WTC11 (cell line): ENCODE measurements around the gene DTX2. TPM values are rescaled to one million over a fixed set of nuclear protein-coding genes. Genes with fewer than 3 reads are reported as not detected.
A peak's percentile ranks its signal among the peaks of the same experiment; 100 is the strongest.
"Not testable (repeated sequence)": the region's sequence is repeated elsewhere in the genome, so short reads cannot be mapped to it uniquely, and the experiment has no call there.

ENCODE experiments used
- ATAC-seq: fragments of 200-7000 bp; cut with Tn5 transposase; 2 replicates; pipeline ENCODE4 v1.10.0; 2021; ENCODE audit warnings: mild to moderate bottlenecking, moderate library complexity
- CTCF ChIA-PET: fragments of 300-600 bp; sonication (Branson Sonifier 250); formaldehyde crosslinking; loops from one replicate; lab custom pipeline; 2021; ENCODE audit warnings: antibody characterized with exemption; lab: Charles Lee
- POLR2A ChIA-PET: fragments of 350-600 bp; sonication (Branson Sonifier 250); formaldehyde crosslinking; loops from one replicate; lab custom pipeline; 2021; ENCODE audit warnings: antibody characterized with exemption; lab: Charles Lee
- DNase-seq: peaks from one replicate; pipeline ENCODE4 v3.0.0; 2021; ENCODE audit warnings: low spot score
- H3K27ac Mint-ChIP-seq: 2 replicates; pipeline ENCODE4 v1.8.0; 2021; ENCODE audit warnings: mixed read lengths
- H3K27me3 Mint-ChIP-seq: 2 replicates; pipeline ENCODE4 v1.8.0; 2021; ENCODE audit warnings: low read depth, mild to moderate bottlenecking, moderate library complexity, mixed read lengths
- H3K36me3 Mint-ChIP-seq: 2 replicates; pipeline ENCODE4 v1.8.0; 2021; ENCODE audit warnings: mixed read lengths
- H3K4me1 Mint-ChIP-seq: 2 replicates; pipeline ENCODE4 v1.8.0; 2022; ENCODE audit warnings: mixed read lengths
- H3K4me3 Mint-ChIP-seq: 2 replicates; pipeline ENCODE4 v1.8.0; 2021; ENCODE audit warnings: mild to moderate bottlenecking, moderate library complexity, mixed read lengths
- H3K9me3 Mint-ChIP-seq: 2 replicates; pipeline ENCODE4 v1.8.0; 2021; ENCODE audit warnings: mixed read lengths
- total RNA-seq: library from RNA; stranded (reverse); gene quantifications from 3 replicates; pipeline ENCODE4 v1.2.3, GENCODE V29; 2021

DTX2 gene
- total RNA-seq, 1 experiment from 2014 or later: 79.2 TPM

DNA sequence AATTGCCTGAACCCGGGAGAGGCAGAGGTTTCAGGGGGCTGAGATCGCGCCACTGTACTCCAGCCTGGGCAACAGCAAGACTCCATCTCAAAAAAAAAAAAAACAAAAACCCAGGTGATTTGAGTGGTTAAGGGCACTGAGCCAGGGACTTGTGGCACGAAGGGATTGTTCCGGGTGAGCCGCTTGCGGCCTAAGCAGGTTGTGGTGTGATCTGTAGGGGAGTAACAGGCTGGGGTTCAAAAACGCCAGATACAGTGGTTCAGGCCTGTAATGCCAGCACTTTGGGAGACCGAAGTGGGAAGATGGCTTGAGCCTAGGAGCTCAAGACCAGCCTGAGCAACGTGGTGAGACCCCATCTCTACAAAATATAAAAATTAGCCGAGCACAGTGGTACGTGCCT lies 17.7 kb upstream of the DTX2 start:
- POLR2A ChIA-PET, H3K4me3 Mint-ChIP-seq, ATAC-seq, H3K27ac Mint-ChIP-seq, H3K27me3 Mint-ChIP-seq, DNase-seq, H3K4me1 Mint-ChIP-seq, CTCF ChIA-PET, H3K9me3 Mint-ChIP-seq, H3K36me3 Mint-ChIP-seq: not testable (repeated sequence)

DNA sequence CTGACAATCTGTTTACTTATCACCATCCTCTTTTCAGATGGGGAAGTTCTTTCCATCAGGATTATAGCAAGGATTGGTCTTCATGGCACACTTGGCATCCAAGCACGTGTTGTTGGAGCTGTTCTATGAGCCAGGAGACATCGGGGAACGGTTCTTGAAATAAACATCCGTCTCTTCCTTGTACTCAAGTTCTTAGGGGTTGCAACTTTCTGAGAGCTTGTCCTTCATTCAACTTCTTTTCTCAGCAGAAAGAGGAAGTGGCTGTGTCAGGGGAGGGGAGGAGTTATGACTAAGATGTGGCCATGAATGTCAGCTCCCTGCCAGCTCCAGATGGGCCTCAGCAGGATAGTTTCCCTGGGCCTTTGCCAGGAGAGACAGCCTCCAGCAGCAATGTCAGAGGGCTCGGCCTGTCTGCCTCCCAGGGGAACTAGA lies 15.9 kb upstream of the DTX2 start:
- H3K4me3 Mint-ChIP-seq, CTCF ChIA-PET, POLR2A ChIA-PET, H3K4me1 Mint-ChIP-seq, H3K9me3 Mint-ChIP-seq, H3K27me3 Mint-ChIP-seq, DNase-seq, H3K36me3 Mint-ChIP-seq: not testable (repeated sequence)
- 0 out of 2 replicates have a peak overlapping the region, but pooled peaks have one; percentile 36 for H3K27ac Mint-ChIP-seq
- ATAC-seq: peak; percentile 75

DNA sequence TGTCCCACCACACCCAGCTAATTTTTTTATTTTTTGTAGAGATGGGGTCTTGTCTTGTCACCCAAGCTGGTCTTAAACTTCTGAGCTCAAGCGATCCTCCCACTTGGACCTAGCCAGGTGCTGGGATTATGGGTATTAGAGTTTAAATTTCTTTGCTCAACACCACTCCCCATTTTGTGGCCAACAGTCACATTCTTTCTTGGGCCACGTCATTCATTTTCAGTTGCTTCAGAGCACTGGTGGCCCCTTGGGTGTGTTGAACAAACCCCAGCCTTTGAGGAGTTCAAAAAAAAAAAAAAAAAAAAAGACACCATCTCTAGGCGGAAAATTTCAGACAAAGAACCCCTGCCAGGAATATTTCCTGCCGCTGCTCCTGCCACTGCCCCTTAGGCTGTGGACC lies 4.5 kb upstream of the DTX2 start:
- peak; percentile 0; the same call in 1 of the 2 replicates for ATAC-seq
- not testable (repeated sequence) for H3K27ac Mint-ChIP-seq

DNA sequence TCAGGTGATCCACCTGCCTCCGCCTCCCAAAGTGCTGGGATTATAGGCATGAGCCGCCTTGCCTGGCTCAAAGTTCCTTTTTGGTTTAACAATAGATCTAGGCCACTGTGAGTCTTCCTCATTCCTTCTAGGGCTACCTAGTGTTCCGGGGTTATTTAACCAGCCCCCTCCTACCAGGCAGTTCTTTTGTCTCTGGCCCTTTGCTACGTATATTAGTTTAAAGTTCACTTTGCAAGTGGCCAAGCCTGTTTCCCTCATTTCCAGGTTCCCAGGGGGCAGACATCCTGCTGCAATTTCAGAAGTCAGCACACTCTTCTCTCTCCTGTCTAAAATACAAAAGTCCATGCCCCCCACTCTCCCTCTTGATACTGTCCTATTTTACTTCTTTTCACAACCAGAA lies 3.0 kb upstream of the DTX2 start:
- POLR2A ChIA-PET, H3K4me3 Mint-ChIP-seq, H3K4me1 Mint-ChIP-seq, H3K36me3 Mint-ChIP-seq, H3K27ac Mint-ChIP-seq, CTCF ChIA-PET, H3K27me3 Mint-ChIP-seq, H3K9me3 Mint-ChIP-seq: not testable (repeated sequence)
- DNase-seq (peak; percentile 30), ATAC-seq (peak; percentile 76)

More for the DNA sequence above, 4.5 kb upstream of the DTX2 start:
- H3K27me3 Mint-ChIP-seq, H3K36me3 Mint-ChIP-seq, H3K4me1 Mint-ChIP-seq, POLR2A ChIA-PET, H3K9me3 Mint-ChIP-seq, CTCF ChIA-PET, H3K4me3 Mint-ChIP-seq, DNase-seq: not testable (repeated sequence)

DNA sequence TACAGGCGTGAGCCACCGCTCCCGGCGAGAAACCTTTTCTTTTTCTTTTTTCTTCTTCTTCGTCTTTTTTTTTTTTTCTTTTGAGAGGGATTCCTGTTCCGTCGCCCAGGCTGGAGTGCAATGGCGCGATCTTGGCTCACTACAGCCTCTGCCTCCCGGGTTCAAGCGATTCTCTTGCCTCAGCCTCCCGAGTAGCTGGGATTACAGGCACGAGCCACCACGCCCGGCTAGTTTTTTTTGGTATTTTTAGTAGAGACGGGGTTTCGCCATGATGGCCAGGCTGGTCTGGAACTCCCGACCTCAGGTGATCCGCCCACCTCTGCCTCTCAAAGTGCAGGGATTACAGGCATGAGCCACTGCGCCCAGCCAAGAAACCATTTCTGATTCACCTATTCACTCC lies 742 bp upstream of the DTX2 start:
- H3K9me3 Mint-ChIP-seq, H3K4me1 Mint-ChIP-seq, DNase-seq, H3K4me3 Mint-ChIP-seq, H3K36me3 Mint-ChIP-seq, CTCF ChIA-PET, POLR2A ChIA-PET, H3K27me3 Mint-ChIP-seq, H3K27ac Mint-ChIP-seq, ATAC-seq: not testable (repeated sequence)

DNA sequence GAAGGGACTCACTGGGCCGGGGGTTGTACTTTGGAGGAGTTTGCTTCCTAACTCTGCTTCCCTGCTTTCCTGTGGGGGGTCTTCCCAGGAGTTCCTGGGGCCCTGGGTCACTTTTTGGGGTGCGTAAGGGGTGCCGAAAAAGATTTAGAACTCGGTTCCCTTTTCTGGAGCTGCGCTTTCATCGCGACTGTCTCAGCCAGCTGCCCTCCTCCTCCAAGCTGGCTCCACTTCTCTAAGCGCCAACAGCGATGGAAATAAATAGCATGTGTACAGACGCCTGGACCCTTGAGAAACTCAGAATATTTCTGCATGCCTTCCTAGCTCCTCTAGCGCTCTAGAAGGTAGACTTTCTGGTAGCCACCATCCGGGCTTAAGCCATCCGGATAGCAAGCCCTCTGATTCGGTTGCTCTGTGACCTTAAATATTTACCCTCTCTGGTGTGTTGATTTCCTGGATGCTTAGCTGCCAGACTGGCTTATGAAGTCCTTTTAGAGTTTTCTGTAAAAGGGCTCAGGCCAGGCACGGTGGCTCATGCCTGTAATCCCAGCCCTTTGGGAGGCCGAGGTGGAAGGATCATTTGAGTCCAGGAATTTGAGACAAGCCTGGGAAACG lies 868 bp downstream of the DTX2 start:
- H3K27me3 Mint-ChIP-seq, ATAC-seq, H3K4me1 Mint-ChIP-seq, CTCF ChIA-PET, POLR2A ChIA-PET, H3K36me3 Mint-ChIP-seq, H3K27ac Mint-ChIP-seq, DNase-seq, H3K9me3 Mint-ChIP-seq, H3K4me3 Mint-ChIP-seq: not testable (repeated sequence)

DNA sequence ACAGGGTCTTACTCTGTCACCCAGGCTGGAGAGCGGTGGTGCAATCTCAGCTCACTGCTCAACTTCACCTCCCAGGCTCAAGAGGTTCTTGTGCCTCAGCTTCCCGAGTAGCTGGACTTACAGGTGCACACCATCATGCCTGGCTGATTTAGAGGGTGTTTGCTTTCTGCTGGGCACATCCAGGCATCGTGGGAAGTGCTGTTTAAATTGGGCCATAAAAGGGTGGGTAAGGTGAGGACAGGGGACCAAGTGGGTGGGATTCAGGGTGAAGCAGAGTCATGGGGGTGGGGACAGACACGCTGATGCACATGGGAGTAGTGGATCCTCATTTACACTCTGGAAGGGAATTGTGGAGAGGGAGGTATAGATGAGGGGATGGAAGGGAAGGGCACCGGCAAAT lies 3.5 kb downstream of the DTX2 start:
- H3K4me1 Mint-ChIP-seq, H3K4me3 Mint-ChIP-seq, POLR2A ChIA-PET, ATAC-seq, DNase-seq, H3K36me3 Mint-ChIP-seq, H3K27me3 Mint-ChIP-seq, H3K9me3 Mint-ChIP-seq, CTCF ChIA-PET: not testable (repeated sequence)
- peak overlapping the region; percentile 54; the same call in 1 of the 2 replicates for H3K27ac Mint-ChIP-seq

DNA sequence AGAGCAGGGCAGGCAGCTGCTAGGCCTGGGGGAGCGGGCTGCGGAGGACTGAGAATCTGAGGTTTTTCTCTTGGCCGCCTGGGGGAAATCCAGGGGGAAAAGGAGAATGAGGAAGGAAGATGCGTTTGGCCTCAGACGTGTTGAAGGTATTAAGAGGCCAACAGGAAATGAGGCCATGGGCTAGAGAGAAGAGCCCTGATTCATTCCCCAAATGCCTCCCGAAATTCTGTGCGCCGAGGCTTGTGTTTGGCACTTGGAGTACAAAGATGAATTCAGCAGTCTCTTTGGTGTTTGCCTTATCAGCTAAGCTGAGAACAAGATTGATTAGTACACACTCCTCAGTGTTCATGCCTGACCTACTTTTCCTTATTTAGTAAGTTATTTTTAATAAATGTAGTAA lies 4.4 kb downstream of the DTX2 start:
- H3K4me3 Mint-ChIP-seq, DNase-seq, H3K27ac Mint-ChIP-seq, H3K4me1 Mint-ChIP-seq, H3K9me3 Mint-ChIP-seq, H3K36me3 Mint-ChIP-seq, H3K27me3 Mint-ChIP-seq, POLR2A ChIA-PET, ATAC-seq, CTCF ChIA-PET: not testable (repeated sequence)

DNA sequence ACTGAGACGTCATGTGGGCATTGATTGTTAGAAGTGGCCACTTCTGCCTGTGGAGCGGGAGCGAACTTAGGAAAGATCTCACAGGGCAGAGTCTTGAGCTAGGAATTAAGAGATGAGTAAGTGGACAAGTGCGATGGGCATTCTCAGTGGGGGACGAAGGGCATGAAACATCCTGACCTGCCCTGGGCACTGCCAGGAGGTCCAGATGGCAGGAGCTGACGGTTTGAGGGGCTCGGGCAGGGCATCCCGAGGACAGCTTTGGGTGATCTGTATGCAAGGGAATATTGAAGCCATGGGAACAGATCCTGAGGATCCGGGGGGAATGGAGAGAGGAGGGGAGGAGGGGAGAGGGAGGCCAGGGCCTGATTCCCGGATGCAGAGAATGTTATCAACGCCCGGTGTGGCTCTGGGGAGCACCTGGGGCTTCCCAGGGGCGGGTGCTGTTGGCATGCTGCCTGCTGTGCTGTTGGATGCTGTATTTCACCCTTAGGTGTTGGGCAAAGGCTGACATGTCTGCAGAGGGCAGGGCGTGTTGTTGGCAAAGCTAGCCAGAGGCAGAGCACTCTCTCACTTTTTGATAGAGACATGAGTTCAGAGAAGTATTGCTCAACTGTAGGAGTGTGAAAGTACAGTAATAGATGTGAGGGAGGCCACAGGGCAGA lies 6.4 kb downstream of the DTX2 start:
- H3K4me1 Mint-ChIP-seq, H3K27ac Mint-ChIP-seq, ATAC-seq, POLR2A ChIA-PET, H3K27me3 Mint-ChIP-seq, CTCF ChIA-PET, H3K9me3 Mint-ChIP-seq, DNase-seq, H3K36me3 Mint-ChIP-seq, H3K4me3 Mint-ChIP-seq: not testable (repeated sequence)

DNA sequence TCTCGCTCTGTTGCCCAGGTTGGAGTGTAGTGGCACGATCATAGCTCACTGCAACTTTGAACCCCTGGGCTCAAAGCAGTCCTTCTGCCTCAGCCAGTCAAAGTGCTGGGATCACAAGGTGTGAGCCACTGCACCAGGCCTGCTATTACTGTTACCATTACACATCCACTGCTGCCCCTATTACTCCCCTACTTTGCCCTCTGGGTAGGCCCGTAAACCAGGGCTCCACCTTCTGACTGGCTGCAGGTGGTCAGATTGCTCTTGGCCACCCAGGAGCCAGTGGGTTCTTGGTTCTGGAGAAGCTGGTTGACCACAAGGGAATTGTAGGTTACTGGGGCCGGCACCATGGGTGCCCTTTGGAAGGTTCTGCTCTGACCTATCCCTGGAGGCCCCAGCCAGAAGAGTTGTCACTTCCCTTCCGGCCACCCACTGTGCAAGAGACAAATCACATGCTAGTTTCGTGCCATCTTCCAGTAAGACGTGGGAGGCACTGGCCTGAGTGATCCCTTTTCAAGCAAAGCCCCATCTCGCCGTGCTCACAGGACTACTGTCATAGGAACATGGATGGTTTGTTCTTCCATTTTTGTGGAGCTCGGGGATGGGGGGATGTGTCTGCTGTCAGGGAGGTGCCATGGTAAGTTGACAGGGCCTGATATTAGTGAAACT lies 10.2 kb downstream of the DTX2 start:
- H3K4me1 Mint-ChIP-seq, H3K27me3 Mint-ChIP-seq, ATAC-seq, H3K36me3 Mint-ChIP-seq, H3K9me3 Mint-ChIP-seq, CTCF ChIA-PET, H3K4me3 Mint-ChIP-seq, H3K27ac Mint-ChIP-seq, POLR2A ChIA-PET, DNase-seq: not testable (repeated sequence)

DNA sequence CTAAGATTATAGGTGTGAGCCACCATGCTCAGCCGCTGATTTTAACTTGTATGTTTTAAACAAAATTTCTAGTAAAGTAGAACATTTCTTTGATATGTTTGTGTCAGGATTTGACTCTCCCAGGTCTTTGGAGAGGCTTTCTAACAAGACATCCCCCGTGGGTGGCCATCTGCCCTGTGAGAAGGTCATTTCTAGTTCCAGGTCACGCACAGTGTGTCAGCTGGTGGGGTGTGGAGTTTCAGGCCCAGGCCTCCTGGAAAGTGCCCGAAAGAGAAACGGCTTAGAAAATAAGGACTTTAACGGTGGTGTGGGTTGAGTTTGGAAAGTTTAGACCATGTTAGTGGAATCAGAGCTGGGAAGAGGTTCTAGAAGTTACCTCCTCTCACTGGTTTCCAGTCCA lies 11.6 kb downstream of the DTX2 start:
- not testable (repeated sequence) for H3K4me1 Mint-ChIP-seq

DNA sequence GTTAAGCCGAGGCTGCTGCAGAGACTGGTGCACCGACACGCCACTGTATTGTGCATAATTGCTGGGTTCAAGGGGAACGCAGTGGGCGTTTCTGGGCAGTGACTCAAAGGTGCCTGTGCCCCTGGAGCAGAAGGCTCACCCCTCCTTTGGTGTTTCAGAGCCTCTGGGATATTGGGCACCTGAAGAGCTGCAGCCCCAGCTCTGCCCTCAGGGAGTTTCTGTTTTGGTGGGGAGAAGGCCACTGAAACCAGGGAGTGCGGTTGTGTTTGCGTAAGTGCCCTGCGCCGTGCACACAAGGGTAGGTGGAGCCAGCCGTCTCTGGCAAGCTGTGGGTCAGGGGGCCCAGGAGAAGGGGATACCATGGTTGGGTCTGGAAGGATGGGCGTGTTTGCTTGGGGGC lies 14.8 kb downstream of the DTX2 start:
- CTCF ChIA-PET, H3K9me3 Mint-ChIP-seq, DNase-seq, H3K4me1 Mint-ChIP-seq, H3K27me3 Mint-ChIP-seq, POLR2A ChIA-PET, H3K4me3 Mint-ChIP-seq, ATAC-seq, H3K36me3 Mint-ChIP-seq: not testable (repeated sequence)
- peak overlapping the region; percentile 80; the same call in 1 of the 2 replicates for H3K27ac Mint-ChIP-seq

More for the DNA sequence above, 11.6 kb downstream of the DTX2 start:
- H3K27me3 Mint-ChIP-seq, H3K27ac Mint-ChIP-seq, ATAC-seq, CTCF ChIA-PET, DNase-seq, H3K4me3 Mint-ChIP-seq, H3K9me3 Mint-ChIP-seq, POLR2A ChIA-PET, H3K36me3 Mint-ChIP-seq: not testable (repeated sequence)
